B cell (primary cell): Measurements from ENCODE around the gene IRF1. TPM values are rescaled to one million over a fixed set of nuclear protein-coding genes. Genes with fewer than 3 reads are reported as not detected.
"Not testable (repeated sequence)": the region's sequence is repeated elsewhere in the genome, so short reads cannot be mapped to it uniquely, and the experiment has no call there.

Experiments used
- ATAC-seq: fragments of 200-7000 bp; cut with Tn5 transposase; one replicate; pipeline ENCODE4 v1.10.0; 2021; ENCODE audit warnings: low read depth, mild to moderate bottlenecking, moderate number of reproducible peaks, moderate library complexity
- CTCF ChIA-PET: fragments of 350-600 bp; sonication (Branson Sonifier 250); formaldehyde crosslinking; loops from one replicate; lab custom pipeline; 2021; ENCODE audit warnings: antibody characterized with exemption, inconsistent platforms; lab: Charles Lee
- POLR2A ChIA-PET: fragments of 350-600 bp; sonication (Branson Sonifier 250); formaldehyde crosslinking; loops from one replicate; lab custom pipeline; 2021; ENCODE audit warnings: antibody characterized with exemption; lab: Charles Lee
- DNase-seq: peaks from one replicate; pipeline ENCODE4 v3.0.0; 2013
- H2AFZ ChIP-seq: 2 replicates; pipeline ENCODE4 v1.6.1; 2012; ENCODE audit warnings: mild to moderate bottlenecking, low read depth, low read length; ENCODE audit not compliant: insufficient read depth, poor library complexity, severe bottlenecking
- H3K27ac ChIP-seq, 2 donors: 1 replicate in 1 of 2; 2 replicates in 1 of 2; pipeline ENCODE4 v1.5.1; 2012 to 2013; ENCODE audit warnings: low read length in 2 of 2, mild to moderate bottlenecking in 2 of 2, moderate library complexity in 1 of 2
- H3K27me3 ChIP-seq, 4 experiments: fragments of 200-600 bp in 1 of 4; sonication (generic) in 1 of 4; replicated peaks in 1 of 4; 1 replicate in 2 of 4; 2 replicates in 2 of 4; pipeline versions ENCODE4 v1.6.1 to v1.7.0; 2013 to 2016; ENCODE audit warnings: low read length in 3 of 4, mild to moderate bottlenecking in 2 of 4, mixed read lengths in 1 of 4, moderate library complexity in 1 of 4; ENCODE audit not compliant: insufficient read depth in 4 of 4, control insufficient read depth in 3 of 4; ENCODE audit errors: control extremely low read depth in 1 of 4
- H3K36me3 ChIP-seq, 2 experiments: replicated peaks in 1 of 2; 1 replicate in 1 of 2; 2 replicates in 1 of 2; pipeline versions ENCODE4 v1.6.1 to v1.7.1; 2013; ENCODE audit warnings: low read length in 1 of 2; ENCODE audit not compliant: insufficient read depth in 2 of 2, control insufficient read depth in 1 of 2; ENCODE audit errors: control extremely low read depth in 1 of 2, extremely low read depth in 1 of 2
- H3K4me1 ChIP-seq, 2 donors: fragments of 200-600 bp in 1 of 2; sonication (generic) in 1 of 2; 1 replicate in 1 of 2; 2 replicates in 1 of 2; pipeline versions ENCODE4 v1.5.1 to v1.6.1; 2013 to 2017; ENCODE audit warnings: low read length in 2 of 2; ENCODE audit not compliant: control insufficient read depth in 2 of 2, insufficient read depth in 2 of 2
- H3K4me2 ChIP-seq: replicated peaks from 2 replicates; pipeline ENCODE3; 2012; ENCODE audit warnings: mild to moderate bottlenecking, low read depth, low read length; ENCODE audit not compliant: poor library complexity, severe bottlenecking
- H3K4me3 ChIP-seq, 5 experiments: fragments of 200-600 bp in 1 of 5; sonication (generic) in 1 of 5; 1 replicate in 3 of 5; 2 replicates in 2 of 5; pipeline versions ENCODE4 v1.5.1 to v1.7.0; 2011 to 2016; ENCODE audit warnings: low read length in 4 of 5, mild to moderate bottlenecking in 4 of 5, low read depth in 2 of 5, control low read depth in 1 of 5, moderate library complexity in 1 of 5; ENCODE audit not compliant: insufficient read depth in 1 of 5; ENCODE audit errors: control extremely low read depth in 1 of 5, extremely low read depth in 1 of 5
- H3K79me2 ChIP-seq: fragments of 200-600 bp; sonication (generic); one replicate; pipeline ENCODE4 v1.6.0; 2016; ENCODE audit warnings: low read length; ENCODE audit not compliant: control insufficient read depth, insufficient read depth
- H3K9ac ChIP-seq: fragments of 200-600 bp; sonication (generic); 2 replicates; pipeline ENCODE4 v1.6.1; 2017; ENCODE audit warnings: mild to moderate bottlenecking, low read length, moderate library complexity
- H3K9me3 ChIP-seq, 3 donors: one replicate each; pipeline versions ENCODE4 v1.6.1 to v1.7.1; 2013; ENCODE audit warnings: low read length in 2 of 3; ENCODE audit not compliant: control insufficient read depth in 2 of 3, insufficient read depth in 1 of 3; ENCODE audit errors: control extremely low read depth in 1 of 3
- H4K20me1 ChIP-seq: 2 replicates; pipeline ENCODE4 v1.6.0; 2012; ENCODE audit warnings: mild to moderate bottlenecking, low read length; ENCODE audit not compliant: insufficient read depth, control insufficient read depth, poor library complexity, severe bottlenecking
- H3K27ac Mint-ChIP-seq: one replicate; pipeline ENCODE4 v1.8.0; 2021; ENCODE audit warnings: mixed read lengths
- H3K27me3 Mint-ChIP-seq: one replicate; pipeline ENCODE4 v1.8.0; 2021; ENCODE audit warnings: mixed read lengths
- H3K4me1 Mint-ChIP-seq: one replicate; pipeline ENCODE4 v1.8.0; 2021; ENCODE audit warnings: mixed read lengths
- H3K4me3 Mint-ChIP-seq: one replicate; pipeline ENCODE4 v1.8.0; 2021; ENCODE audit warnings: mixed read lengths
- H3K9me3 Mint-ChIP-seq: one replicate; pipeline ENCODE4 v1.8.0; 2022; ENCODE audit warnings: mixed read lengths; ENCODE audit not compliant: insufficient read depth
- EZH2 ChIP-seq: IDR thresholded peaks from 2 replicates; pipeline ENCODE4 v1.6.1; 2012; ENCODE audit warnings: borderline replicate concordance, low read depth, mild to moderate bottlenecking, moderate library complexity, low read length; ENCODE audit not compliant: insufficient read depth, poor library complexity, severe bottlenecking
- WGBS: methylation state at CpG from one replicate; pipeline ENCODE4 v1.1.5; 2013; ENCODE audit warnings: missing lambda C conversion rate; ENCODE audit not compliant: insufficient coverage; 5-methylcytosine and 5-hydroxymethylcytosine counted together
- intact Hi-C: fragments of 100-400 bp; cut with micrococcal nuclease; formaldehyde crosslinking; loops from one replicate; pipeline ENCODE4 v1.10.0; 2022
- polyA plus RNA-seq: library from polyadenylated mRNA; depleted of rRNA; stranded (reverse); fragments of >200 nt; gene quantifications from 2 replicates; pipeline ENCODE4 v1.2.3, GENCODE V29; 2012
- total RNA-seq, 2 donors: library from RNA; stranded (reverse); fragments of 120-200 nt in 1 of 2; gene quantifications; 1 replicate in 1 of 2; 2 replicates in 1 of 2; pipeline versions ENCODE4 v1.2.3 to v1.2.4, GENCODE V29; 2013 to 2022
- TF ChIP-seq, protein P1 (sequence below): fragments of 200-600 bp; IDR thresholded peaks from one replicate; pipeline ENCODE4 v1.8.0; 2022; ENCODE audit warnings: antibody characterized with exemption, mild to moderate bottlenecking

Gene IRF1
- total and polyA plus RNA-seq, 2 donors (not counting 1 experiment from before 2014, with no cell fraction given) = 173 to 306 TPM

DNA sequence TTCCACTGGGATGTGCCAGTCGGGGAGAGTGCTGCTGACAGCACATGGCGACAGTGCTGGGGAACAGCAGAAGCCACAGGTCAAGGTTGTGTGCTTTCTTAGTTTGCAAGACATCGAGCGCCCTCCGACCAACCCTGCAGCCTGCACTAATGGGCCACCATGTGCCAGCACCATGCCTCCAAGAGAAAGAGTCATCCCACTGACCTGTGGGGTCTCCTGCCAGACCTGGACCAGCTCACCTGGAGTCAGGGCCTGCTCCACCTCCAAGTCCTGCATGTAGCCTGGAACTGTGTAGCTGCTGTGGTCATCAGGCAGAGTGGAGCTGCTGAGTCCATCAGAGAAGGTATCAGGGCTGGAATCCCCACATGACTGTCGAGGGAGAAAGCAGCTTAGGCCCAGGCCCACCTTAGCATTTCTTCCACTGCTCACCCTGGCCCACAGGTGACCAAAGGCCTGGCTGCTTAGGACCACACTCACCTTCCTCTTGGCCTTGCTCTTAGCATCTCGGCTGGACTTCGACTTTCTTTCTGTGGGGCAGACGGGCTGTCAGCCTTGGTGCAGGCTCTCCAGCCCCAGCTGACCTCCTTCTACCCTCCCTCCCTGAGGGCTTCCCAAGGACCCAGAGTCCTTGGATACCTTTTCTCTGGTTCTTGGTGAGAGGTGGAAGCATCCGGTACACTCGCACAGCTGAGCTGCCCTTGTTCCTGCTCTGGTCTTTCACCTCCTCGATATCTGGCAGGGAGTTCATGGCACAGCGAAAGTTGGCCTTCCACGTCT is 4.1 kb downstream of the IRF1 start:
- H4K20me1 ChIP-seq = peaks cover 79% of the 10 kb centered on the region
- H3K27ac Mint-ChIP-seq = peak overlapping the region; percentile 78
- no peaks in the 10 kb centered on the region for H3K27me3 ChIP-seq
- no peak for TF ChIP-seq EZH2
- H3K4me2 ChIP-seq = peak overlapping the region; percentile 89
- intact Hi-C loops = no loop called here
- H3K4me3 Mint-ChIP-seq = peak overlapping the region; percentile 53
- peaks cover 40 to 65% of the 10 kb centered on the region in 2 donors for H3K4me1 ChIP-seq
- H3K36me3 ChIP-seq = peaks cover 10 to 71% of the 10 kb centered on the region in 2 experiments
- H3K27ac ChIP-seq = peak overlapping the region; percentile 54 to 99
- H3K4me3 ChIP-seq = peak overlapping the region in 1 of 5 experiments; percentile 81
- ChIA-PET POLR2A (interaction anchor here (1.8 to 5.6 kb wide), 4 partner anchors 21 to 70 kb away, joined by 4 to 51 read pairs (median 45); no protein-coding TSS in a partner anchor), CTCF (interaction anchor here (1.0 to 7.6 kb wide), 9 partner anchors 9 to 98 kb away, joined by 5 to 109 read pairs (median 59); no protein-coding TSS in a partner anchor)
- H3K9ac ChIP-seq = no peak overlapping the region
- peaks cover 64% of the 10 kb centered on the region for H3K4me1 Mint-ChIP-seq
- no peaks in the 10 kb centered on the region for H3K27me3 Mint-ChIP-seq
- no peak for ATAC-seq
- H3K79me2 ChIP-seq = peaks cover 67% of the 10 kb centered on the region
- no peaks in the 10 kb centered on the region for H3K9me3 Mint-ChIP-seq
- 94% methylated on average over 10 of the region's 14 CpGs for WGBS
- DNase-seq = peak; percentile 9
- no peak overlapping the region for H2AFZ ChIP-seq
- no peaks in the 10 kb centered on the region for H3K9me3 ChIP-seq

DNA sequence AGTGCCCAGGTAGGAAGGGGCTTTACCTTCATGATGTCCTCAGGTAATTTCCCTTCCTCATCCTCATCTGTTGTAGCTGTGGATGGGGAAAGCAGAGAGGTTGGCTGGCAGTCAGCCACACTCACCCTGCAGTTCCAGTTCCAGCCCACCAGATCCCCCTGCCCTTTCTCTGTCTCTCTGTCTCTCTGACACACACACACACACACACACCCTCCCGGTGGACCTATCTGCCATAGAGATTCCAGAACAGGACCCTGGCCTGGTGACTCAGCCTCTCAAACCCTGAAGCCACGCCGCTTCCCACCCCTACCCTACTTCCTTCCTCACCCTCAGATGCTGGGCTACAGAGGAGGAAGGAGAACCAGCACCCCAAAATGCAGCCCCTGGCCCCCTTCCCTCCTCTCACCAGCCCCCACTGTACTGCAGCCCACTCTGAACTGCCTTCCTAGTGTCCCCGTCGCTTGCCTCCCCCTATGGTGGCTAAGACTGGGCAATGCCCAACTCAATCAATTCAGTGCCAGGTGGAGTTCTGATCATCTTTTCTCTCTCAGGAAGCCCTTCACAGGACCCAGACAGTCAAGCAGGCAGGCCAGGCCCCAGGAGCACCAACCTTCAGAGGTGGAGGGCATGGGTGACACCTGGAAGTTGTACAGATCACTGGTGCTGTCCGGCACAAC is 4.8 kb downstream of the IRF1 start:
- Histone ChIP-seq H3K36me3 (peaks cover 10 to 73% of the 10 kb centered on the region in 2 experiments), H4K20me1 (peaks cover 86% of the 10 kb centered on the region), H3K4me2 (peak overlapping the region; percentile 89), H2AFZ (no peak overlapping the region), H3K27me3 (no peaks in the 10 kb centered on the region), H3K9me3 (no peaks in the 10 kb centered on the region), H3K27ac (peak overlapping the region; percentile 54 to 99), H3K79me2 (peaks cover 61% of the 10 kb centered on the region), H3K9ac (no peak overlapping the region), H3K4me3 (no peak overlapping the region), H3K4me1 (peaks cover 37 to 66% of the 10 kb centered on the region in 2 donors)
- H3K4me1 Mint-ChIP-seq = peaks cover 67% of the 10 kb centered on the region
- peak overlapping the region; percentile 47 for H3K4me3 Mint-ChIP-seq
- no peak for TF ChIP-seq EZH2
- TF ChIP-seq, protein P1, sequence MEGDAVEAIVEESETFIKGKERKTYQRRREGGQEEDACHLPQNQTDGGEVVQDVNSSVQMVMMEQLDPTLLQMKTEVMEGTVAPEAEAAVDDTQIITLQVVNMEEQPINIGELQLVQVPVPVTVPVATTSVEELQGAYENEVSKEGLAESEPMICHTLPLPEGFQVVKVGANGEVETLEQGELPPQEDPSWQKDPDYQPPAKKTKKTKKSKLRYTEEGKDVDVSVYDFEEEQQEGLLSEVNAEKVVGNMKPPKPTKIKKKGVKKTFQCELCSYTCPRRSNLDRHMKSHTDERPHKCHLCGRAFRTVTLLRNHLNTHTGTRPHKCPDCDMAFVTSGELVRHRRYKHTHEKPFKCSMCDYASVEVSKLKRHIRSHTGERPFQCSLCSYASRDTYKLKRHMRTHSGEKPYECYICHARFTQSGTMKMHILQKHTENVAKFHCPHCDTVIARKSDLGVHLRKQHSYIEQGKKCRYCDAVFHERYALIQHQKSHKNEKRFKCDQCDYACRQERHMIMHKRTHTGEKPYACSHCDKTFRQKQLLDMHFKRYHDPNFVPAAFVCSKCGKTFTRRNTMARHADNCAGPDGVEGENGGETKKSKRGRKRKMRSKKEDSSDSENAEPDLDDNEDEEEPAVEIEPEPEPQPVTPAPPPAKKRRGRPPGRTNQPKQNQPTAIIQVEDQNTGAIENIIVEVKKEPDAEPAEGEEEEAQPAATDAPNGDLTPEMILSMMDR = no peak
- CTCF ChIA-PET = interaction anchor here (1.0 to 9.4 kb wide), 9 partner anchors 8 to 97 kb away, joined by 5 to 109 read pairs (median 11); no protein-coding TSS in a partner anchor
- H3K27ac Mint-ChIP-seq = peak overlapping the region; percentile 70
- intact Hi-C loops = no loop called here
- DNase-seq (no peak), ATAC-seq (no peak)
- no peaks in the 10 kb centered on the region for H3K9me3 Mint-ChIP-seq
- no peaks in the 10 kb centered on the region for H3K27me3 Mint-ChIP-seq
- WGBS = 53% methylated on average over 6 of the region's 6 CpGs
- POLR2A ChIA-PET = interaction anchor here (1.8 kb wide), 1 partner anchor 29 kb away, joined by 4 read pairs; no protein-coding TSS in a partner anchor

DNA sequence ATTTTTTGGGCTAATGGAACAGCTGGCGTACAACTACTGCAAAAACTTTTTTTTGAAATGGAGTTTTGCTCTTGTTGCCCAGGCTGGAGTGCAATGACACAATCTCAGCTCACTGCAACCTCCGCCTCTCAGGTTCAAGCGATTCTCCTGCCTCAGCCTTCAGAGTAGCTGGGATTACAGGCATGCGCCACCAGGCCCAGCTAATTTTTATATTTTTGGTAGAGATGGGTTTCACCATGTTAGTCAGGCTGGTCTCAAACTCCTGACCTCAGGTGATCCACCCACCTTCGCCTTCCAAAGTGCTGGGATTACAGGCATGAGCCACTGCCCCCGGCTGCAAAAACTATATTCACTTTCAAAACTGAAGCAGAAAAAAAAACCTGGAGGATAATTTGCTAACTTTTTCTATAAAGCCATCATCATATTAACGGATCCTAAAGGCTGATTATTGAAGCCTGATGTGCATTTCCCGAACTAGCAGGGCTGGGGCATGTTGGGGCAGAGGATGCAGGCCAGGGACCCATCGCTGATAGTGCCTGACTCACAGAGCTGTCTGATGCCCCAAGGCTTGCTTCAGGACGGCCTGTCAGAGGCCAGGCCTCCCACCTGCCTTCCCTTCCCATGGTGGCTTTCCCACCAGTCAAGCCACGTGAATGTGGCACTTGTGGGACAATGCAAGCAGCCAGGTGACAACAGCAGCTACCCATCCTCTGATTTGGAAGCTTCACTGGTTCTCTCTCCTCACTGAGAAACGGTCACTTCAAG is 5.5 kb downstream of the IRF1 start:
- Histone ChIP-seq H3K27ac (peak overlapping the region; percentile 54 to 99), H4K20me1 (peaks cover 90% of the 10 kb centered on the region), H3K36me3 (peaks cover 10 to 73% of the 10 kb centered on the region in 2 experiments), H3K79me2 (peaks cover 57% of the 10 kb centered on the region), H3K4me1 (peaks cover 37 to 69% of the 10 kb centered on the region in 2 donors)
- H3K27me3 ChIP-seq, H3K27me3 Mint-ChIP-seq, H2AFZ ChIP-seq, H3K9ac ChIP-seq, H3K9me3 Mint-ChIP-seq, H3K9me3 ChIP-seq, H3K4me3 ChIP-seq, H3K4me2 ChIP-seq, ATAC-seq, DNase-seq, intact Hi-C loops: not testable (repeated sequence)
- H3K4me3 Mint-ChIP-seq = peak overlapping the region; percentile 47
- H3K4me1 Mint-ChIP-seq = peaks cover 73% of the 10 kb centered on the region
- 87% methylated on average over 9 of the region's 12 CpGs for WGBS
- CTCF ChIA-PET = interaction anchor here (0.6 to 9.4 kb wide), 4 partner anchors 16 to 127 kb away, joined by 3 to 59 read pairs (median 8); no protein-coding TSS in a partner anchor
- POLR2A ChIA-PET = interaction anchor here (0.6 to 1.8 kb wide), 3 partner anchors 28 to 202 kb away, joined by 4 read pairs; no protein-coding TSS in a partner anchor
- peak overlapping the region; percentile 70 for H3K27ac Mint-ChIP-seq
